GM21390 (cell line): Measurements from ENCODE around the gene IRF4.
A peak's percentile ranks its signal among the peaks of the same experiment; 100 is the strongest.
"Not testable (repeated sequence)": the region's sequence is repeated elsewhere in the genome, so short reads cannot be mapped to it uniquely, and the experiment has no call there.

ENCODE experiments used
- ATAC-seq: cut with Tn5 transposase; IDR thresholded peaks from one replicate; pipeline ENCODE4 v1.9.1; 2021; ENCODE audit not compliant: unreplicated experiment

IRF4 gene

GRCh38 chr6:365835-366234, 25.7 kb upstream of the IRF4 start:
- no peak for ATAC-seq

GRCh38 chr6:366389-367297, 24.9 kb upstream of the IRF4 start:
- ATAC-seq = no peak

- no peak for ATAC-seq
These were observed 24.2 kb upstream of the IRF4 start for GRCh38 chr6:367298-367794.

- no peak for ATAC-seq
These were observed 23.5 kb upstream of the IRF4 start for GRCh38 chr6:367891-368630.

- no peak for ATAC-seq
These were observed 21.8 kb upstream of the IRF4 start for GRCh38 chr6:369559-370431.

- ATAC-seq = no peak
These were observed 21.0 kb upstream of the IRF4 start for GRCh38 chr6:370555-370954.

- ATAC-seq = not testable (repeated sequence)
These were observed 19.7 kb upstream of the IRF4 start for GRCh38 chr6:371851-372250.

GRCh38 chr6:372336-372911, 19.1 kb upstream of the IRF4 start:
- peak; percentile 63 for ATAC-seq

- ATAC-seq = no peak
These were observed 18.5 kb upstream of the IRF4 start for GRCh38 chr6:373031-373430.

- ATAC-seq = no peak
These were observed 17.5 kb upstream of the IRF4 start for GRCh38 chr6:373773-374724.

- ATAC-seq = no peak
These were observed 16.6 kb upstream of the IRF4 start for GRCh38 chr6:374956-375355.

GRCh38 chr6:376827-377640, 14.5 kb upstream of the IRF4 start:
- ATAC-seq = no peak

- ATAC-seq = not testable (repeated sequence)
These were observed 13.9 kb upstream of the IRF4 start for GRCh38 chr6:377641-378020.

- ATAC-seq = no peak
These were observed 13.2 kb upstream of the IRF4 start for GRCh38 chr6:378090-378957.

- ATAC-seq = no peak
These were observed 12.6 kb upstream of the IRF4 start for GRCh38 chr6:378958-379409.

- ATAC-seq = no peak
These were observed 12.0 kb upstream of the IRF4 start for GRCh38 chr6:379410-380181.
